Stimulated activated memory B cell treated with anti-CD40 and anti-IgM and Interleukin-4, amounts not matched to agents 10 μg/mL and 1 μg/mL and 100 μg/mL, for 72 hours (primary cell): Measurements from ENCODE around the gene ZNF14.
"Not testable (repeated sequence)": the region's sequence is repeated elsewhere in the genome, so short reads cannot be mapped to it uniquely, and the experiment has no call there.

Source experiments
- ATAC-seq: fragments of 150-1000 bp; cut with Tn5 transposase; 2 replicates; pipeline ENCODE4 v1.10.0; 2021
- H3K27ac Mint-ChIP-seq: one replicate; pipeline ENCODE4 v1.8.0; 2022; ENCODE audit warnings: mild to moderate bottlenecking, mixed read lengths
- H3K27me3 Mint-ChIP-seq: one replicate; pipeline ENCODE4 v1.8.0; 2022; ENCODE audit warnings: mixed read lengths
- H3K36me3 Mint-ChIP-seq: one replicate; pipeline ENCODE4 v1.8.0; 2022; ENCODE audit warnings: mixed read lengths
- H3K4me1 Mint-ChIP-seq: one replicate; pipeline ENCODE4 v1.8.0; 2022; ENCODE audit warnings: mixed read lengths
- H3K4me3 Mint-ChIP-seq: one replicate; pipeline ENCODE4 v1.8.0; 2022; ENCODE audit warnings: mild to moderate bottlenecking, moderate library complexity, mixed read lengths
- H3K9me3 Mint-ChIP-seq: one replicate; pipeline ENCODE4 v1.8.0; 2022; ENCODE audit warnings: mixed read lengths

The ZNF14 gene

GRCh38 chr19:19737559-19738332 lies 4.8 kb upstream of the ZNF14 start:
- ATAC-seq: no peak
- no peak overlapping the region for H3K27ac Mint-ChIP-seq
- H3K4me3 Mint-ChIP-seq: no peak overlapping the region
- H3K9me3 Mint-ChIP-seq: no peaks in the 10 kb centered on the region
- H3K4me1 Mint-ChIP-seq: peaks cover 7% of the 10 kb centered on the region
- H3K27me3 Mint-ChIP-seq: no peaks in the 10 kb centered on the region
- H3K36me3 Mint-ChIP-seq: no peaks in the 10 kb centered on the region

- Mint-ChIP-seq H3K27ac (no peak overlapping the region), H3K36me3 (peaks cover 79% of the 10 kb centered on the region)
Observed at GRCh38 chr19:19721896-19722295, 11.0 kb downstream of the ZNF14 start.

GRCh38 chr19:19719798-19720197 lies 13.1 kb downstream of the ZNF14 start:
- H3K27ac Mint-ChIP-seq: no peak overlapping the region

More at GRCh38 chr19:19721896-19722295, 11.0 kb downstream of the ZNF14 start:
- ATAC-seq: no peak
- no peak overlapping the region for H3K4me3 Mint-ChIP-seq
- H3K4me1 Mint-ChIP-seq: peaks cover 12% of the 10 kb centered on the region
- no peaks in the 10 kb centered on the region for H3K27me3 Mint-ChIP-seq
- peaks cover 56% of the 10 kb centered on the region for H3K9me3 Mint-ChIP-seq

GRCh38 chr19:19711934-19712828 lies 20.7 kb downstream of the ZNF14 start:
- no peak overlapping the region for H3K4me3 Mint-ChIP-seq
- H3K36me3 Mint-ChIP-seq: peaks cover 91% of the 10 kb centered on the region
- H3K9me3 Mint-ChIP-seq: peaks cover 24% of the 10 kb centered on the region
- no peaks in the 10 kb centered on the region for H3K4me1 Mint-ChIP-seq
- no peak overlapping the region for H3K27ac Mint-ChIP-seq
- H3K27me3 Mint-ChIP-seq: no peaks in the 10 kb centered on the region
- ATAC-seq: no peak

More at GRCh38 chr19:19719798-19720197, 13.1 kb downstream of the ZNF14 start:
- no peaks in the 10 kb centered on the region for H3K27me3 Mint-ChIP-seq
- peaks cover 7% of the 10 kb centered on the region for H3K4me1 Mint-ChIP-seq
- no peak for ATAC-seq
- peaks cover 82% of the 10 kb centered on the region for H3K36me3 Mint-ChIP-seq
- peaks cover 54% of the 10 kb centered on the region for H3K9me3 Mint-ChIP-seq
- no peak overlapping the region for H3K4me3 Mint-ChIP-seq

GRCh38 chr19:19711306-19711933 lies 21.5 kb downstream of the ZNF14 start:
- H3K36me3 Mint-ChIP-seq: peaks cover 87% of the 10 kb centered on the region
- H3K4me3 Mint-ChIP-seq: no peak overlapping the region
- no peaks in the 10 kb centered on the region for H3K27me3 Mint-ChIP-seq
- ATAC-seq: no peak
- no peak overlapping the region for H3K27ac Mint-ChIP-seq
- H3K9me3 Mint-ChIP-seq: peaks cover 23% of the 10 kb centered on the region
- no peaks in the 10 kb centered on the region for H3K4me1 Mint-ChIP-seq

- H3K36me3 Mint-ChIP-seq: peaks cover 86% of the 10 kb centered on the region
- no peak overlapping the region for H3K4me3 Mint-ChIP-seq
- ATAC-seq: no peak
- H3K27ac Mint-ChIP-seq: no peak overlapping the region
- peaks cover 25% of the 10 kb centered on the region for H3K9me3 Mint-ChIP-seq
- no peaks in the 10 kb centered on the region for H3K4me1 Mint-ChIP-seq
- no peaks in the 10 kb centered on the region for H3K27me3 Mint-ChIP-seq
Observed at GRCh38 chr19:19710506-19710905, 22.4 kb downstream of the ZNF14 start.

GRCh38 chr19:19704836-19705235 lies 28.1 kb downstream of the ZNF14 start:
- Mint-ChIP-seq H3K9me3 (peaks cover 26% of the 10 kb centered on the region), H3K27me3 (no peaks in the 10 kb centered on the region), H3K27ac (no peak overlapping the region), H3K4me3 (no peak overlapping the region), H3K4me1 (no peaks in the 10 kb centered on the region), H3K36me3 (peaks cover 64% of the 10 kb centered on the region)
- no peak for ATAC-seq

GRCh38 chr19:19700493-19700892 lies 32.4 kb downstream of the ZNF14 start:
- H3K27me3 Mint-ChIP-seq, H3K4me1 Mint-ChIP-seq, H3K27ac Mint-ChIP-seq, H3K4me3 Mint-ChIP-seq, H3K9me3 Mint-ChIP-seq, ATAC-seq: not testable (repeated sequence)
- H3K36me3 Mint-ChIP-seq: peaks cover 34% of the 10 kb centered on the region

- Mint-ChIP-seq H3K4me1 (no peaks in the 10 kb centered on the region), H3K27ac (no peak overlapping the region), H3K27me3 (no peaks in the 10 kb centered on the region), H3K9me3 (peaks cover 2% of the 10 kb centered on the region), H3K36me3 (peaks cover 6% of the 10 kb centered on the region), H3K4me3 (no peak overlapping the region)
- no peak for ATAC-seq
Observed at GRCh38 chr19:19697589-19697988, 35.3 kb downstream of the ZNF14 start.

GRCh38 chr19:19696386-19696785 lies 36.5 kb downstream of the ZNF14 start:
- H3K4me3 Mint-ChIP-seq: no peak overlapping the region

GRCh38 chr19:19691683-19692082 lies 41.2 kb downstream of the ZNF14 start:
- H3K9me3 Mint-ChIP-seq: no peaks in the 10 kb centered on the region
- H3K4me1 Mint-ChIP-seq: no peaks in the 10 kb centered on the region

More at GRCh38 chr19:19696386-19696785, 36.5 kb downstream of the ZNF14 start:
- no peaks in the 10 kb centered on the region for H3K36me3 Mint-ChIP-seq
- ATAC-seq: no peak
- no peaks in the 10 kb centered on the region for H3K27me3 Mint-ChIP-seq
- no peak overlapping the region for H3K27ac Mint-ChIP-seq
- H3K4me1 Mint-ChIP-seq: no peaks in the 10 kb centered on the region
- H3K9me3 Mint-ChIP-seq: no peaks in the 10 kb centered on the region

GRCh38 chr19:19689023-19689422 lies 43.9 kb downstream of the ZNF14 start:
- not testable (repeated sequence) for H3K4me1 Mint-ChIP-seq, ATAC-seq, H3K9me3 Mint-ChIP-seq, H3K27ac Mint-ChIP-seq, H3K4me3 Mint-ChIP-seq, H3K27me3 Mint-ChIP-seq
- H3K36me3 Mint-ChIP-seq: peaks cover 23% of the 10 kb centered on the region

More at GRCh38 chr19:19691683-19692082, 41.2 kb downstream of the ZNF14 start:
- Mint-ChIP-seq H3K36me3 (peaks cover 7% of the 10 kb centered on the region), H3K27ac (no peak overlapping the region), H3K4me3 (no peak overlapping the region), H3K27me3 (no peaks in the 10 kb centered on the region)
- ATAC-seq: no peak

GRCh38 chr19:19687090-19687489 lies 45.8 kb downstream of the ZNF14 start:
- no peaks in the 10 kb centered on the region for H3K4me1 Mint-ChIP-seq
- H3K27ac Mint-ChIP-seq: no peak overlapping the region
- H3K36me3 Mint-ChIP-seq: peaks cover 37% of the 10 kb centered on the region
- no peak for ATAC-seq
- no peaks in the 10 kb centered on the region for H3K27me3 Mint-ChIP-seq
- H3K4me3 Mint-ChIP-seq: no peak overlapping the region
- peaks cover 10% of the 10 kb centered on the region for H3K9me3 Mint-ChIP-seq

GRCh38 chr19:19686580-19686979 lies 46.3 kb downstream of the ZNF14 start:
- peaks cover 10% of the 10 kb centered on the region for H3K9me3 Mint-ChIP-seq
- no peaks in the 10 kb centered on the region for H3K27me3 Mint-ChIP-seq

GRCh38 chr19:19686119-19686518 lies 46.8 kb downstream of the ZNF14 start:
- peaks cover 44% of the 10 kb centered on the region for H3K36me3 Mint-ChIP-seq
- not testable (repeated sequence) for H3K27me3 Mint-ChIP-seq, H3K4me1 Mint-ChIP-seq, ATAC-seq, H3K27ac Mint-ChIP-seq, H3K4me3 Mint-ChIP-seq
- H3K9me3 Mint-ChIP-seq: peaks cover 11% of the 10 kb centered on the region

More at GRCh38 chr19:19686580-19686979, 46.3 kb downstream of the ZNF14 start:
- Mint-ChIP-seq H3K4me1 (no peaks in the 10 kb centered on the region), H3K4me3 (no peak overlapping the region), H3K27ac (no peak overlapping the region), H3K36me3 (peaks cover 39% of the 10 kb centered on the region)
- no peak for ATAC-seq
